Mesenchymal stem cell (in vitro differentiated cells and primary cell): ENCODE results near the gene DRC7.
"Not testable (repeated sequence)": the region's sequence is repeated elsewhere in the genome, so short reads cannot be mapped to it uniquely, and the experiment has no call there.

Experiments used
- DNase-seq: peaks from one replicate; pipeline ENCODE4 v3.0.0-alpha.2; 2013
- H2AFZ ChIP-seq: one replicate; pipeline ENCODE4 v1.6.1; 2013; ENCODE audit warnings: low read depth, mild to moderate bottlenecking, control low read depth, inconsistent platforms, low read length, moderate library complexity
- H2AK5ac ChIP-seq: 2 replicates; pipeline ENCODE4 v1.6.1; 2013; ENCODE audit warnings: low read length, moderate library complexity, mild to moderate bottlenecking, inconsistent platforms; ENCODE audit not compliant: severe bottlenecking
- H2BK120ac ChIP-seq: one replicate; pipeline ENCODE4 v1.6.1; 2013; ENCODE audit warnings: low read depth, mild to moderate bottlenecking, inconsistent platforms, low read length, moderate library complexity
- H2BK12ac ChIP-seq, 2 experiments: one replicate each; pipeline ENCODE4 v1.6.1; 2013; ENCODE audit warnings: inconsistent platforms in 2 of 2, low read length in 2 of 2, mild to moderate bottlenecking in 2 of 2, moderate library complexity in 2 of 2, control low read depth in 1 of 2
- H2BK15ac ChIP-seq: one replicate; pipeline ENCODE4 v1.6.1; 2013; ENCODE audit warnings: mild to moderate bottlenecking, low read depth, inconsistent platforms; ENCODE audit not compliant: poor library complexity, severe bottlenecking
- H2BK5ac ChIP-seq: 2 replicates; pipeline ENCODE4 v1.6.1; 2013; ENCODE audit warnings: low read depth, mild to moderate bottlenecking, low read length, control low read depth, inconsistent platforms; ENCODE audit not compliant: poor library complexity, severe bottlenecking
- H3K14ac ChIP-seq, 2 experiments: one replicate each; pipeline ENCODE4 v1.6.1; 2013; ENCODE audit warnings: inconsistent platforms in 2 of 2, low read length in 2 of 2, control low read depth in 1 of 2, mild to moderate bottlenecking in 1 of 2, moderate library complexity in 1 of 2
- H3K18ac ChIP-seq, 2 experiments: one replicate each; pipeline ENCODE4 v1.6.1; 2013; ENCODE audit warnings: inconsistent platforms in 2 of 2, low read length in 2 of 2, control low read depth in 1 of 2, low read depth in 1 of 2, mild to moderate bottlenecking in 1 of 2
- H3K23ac ChIP-seq, 2 experiments: one replicate each; pipeline ENCODE4 v1.6.1; 2013; ENCODE audit warnings: inconsistent platforms in 2 of 2, low read length in 2 of 2, mild to moderate bottlenecking in 2 of 2, moderate library complexity in 2 of 2, control low read depth in 1 of 2
- H3K27ac ChIP-seq: 2 replicates; pipeline ENCODE4 v1.5.1; 2013; ENCODE audit warnings: mild to moderate bottlenecking, moderate library complexity, low read length, control low read depth, inconsistent platforms; ENCODE audit not compliant: poor library complexity, severe bottlenecking
- H3K27me3 ChIP-seq, 2 experiments: 2 replicates each; pipeline versions ENCODE4 v1.6.1 to v1.7.0; 2013; ENCODE audit warnings: low read length in 2 of 2, mild to moderate bottlenecking in 2 of 2, moderate library complexity in 2 of 2, control low read depth in 1 of 2, inconsistent platforms in 1 of 2; ENCODE audit not compliant: control insufficient read depth in 1 of 2, insufficient read depth in 1 of 2
- H3K36me3 ChIP-seq, 2 experiments: 2 replicates each; pipeline versions ENCODE4 v1.6.1 to v1.7.0; 2013; ENCODE audit warnings: low read length in 2 of 2, control low read depth in 1 of 2, inconsistent platforms in 1 of 2, low read depth in 1 of 2, mild to moderate bottlenecking in 1 of 2; ENCODE audit not compliant: insufficient read depth in 2 of 2, control insufficient read depth in 1 of 2
- H3K4ac ChIP-seq, 2 experiments: one replicate each; pipeline ENCODE4 v1.6.1; 2013; ENCODE audit warnings: inconsistent platforms in 2 of 2, low read length in 2 of 2, mild to moderate bottlenecking in 2 of 2, moderate library complexity in 2 of 2, control low read depth in 1 of 2, low read depth in 1 of 2
- H3K4me1 ChIP-seq: 2 replicates; pipeline ENCODE4 v1.6.1; 2013; ENCODE audit warnings: low read depth, low read length, control low read depth; ENCODE audit not compliant: control insufficient read depth, insufficient read depth
- H3K4me2 ChIP-seq: 2 replicates; pipeline ENCODE4 v1.6.1; 2013; ENCODE audit warnings: low read length, mild to moderate bottlenecking, inconsistent platforms; ENCODE audit not compliant: poor library complexity, severe bottlenecking
- H3K4me3 ChIP-seq, 2 experiments: 2 replicates each; pipeline versions ENCODE4 v1.5.1 to v1.7.0; 2013; ENCODE audit warnings: low read length in 2 of 2, mild to moderate bottlenecking in 2 of 2, control low read depth in 1 of 2, low read depth in 1 of 2; ENCODE audit not compliant: insufficient read depth in 1 of 2
- H3K79me1 ChIP-seq: replicated peaks from 2 replicates; pipeline ENCODE4 v1.6.1; 2013; ENCODE audit warnings: mild to moderate bottlenecking, control low read depth, low read length, inconsistent platforms; ENCODE audit not compliant: poor library complexity, severe bottlenecking
- H3K9ac ChIP-seq: 2 replicates; pipeline ENCODE4 v1.7.0; 2013; ENCODE audit warnings: mild to moderate bottlenecking, low read length, moderate library complexity
- H3K9me3 ChIP-seq: 2 replicates; pipeline ENCODE4 v1.7.0; 2013; ENCODE audit warnings: mild to moderate bottlenecking, low read length; ENCODE audit not compliant: control insufficient read depth
- H4K8ac ChIP-seq: one replicate; pipeline ENCODE4 v1.6.1; 2013; ENCODE audit warnings: inconsistent platforms, mild to moderate bottlenecking, low read length, moderate library complexity
- H4K91ac ChIP-seq: one replicate; pipeline ENCODE4 v1.6.1; 2013; ENCODE audit warnings: mild to moderate bottlenecking, low read length, inconsistent platforms
- WGBS: methylation state at CpG from one replicate; pipeline ENCODE4 v1.1.7; 2013; ENCODE audit warnings: mixed read lengths; 5-methylcytosine and 5-hydroxymethylcytosine counted together

DRC7 gene

DNA sequence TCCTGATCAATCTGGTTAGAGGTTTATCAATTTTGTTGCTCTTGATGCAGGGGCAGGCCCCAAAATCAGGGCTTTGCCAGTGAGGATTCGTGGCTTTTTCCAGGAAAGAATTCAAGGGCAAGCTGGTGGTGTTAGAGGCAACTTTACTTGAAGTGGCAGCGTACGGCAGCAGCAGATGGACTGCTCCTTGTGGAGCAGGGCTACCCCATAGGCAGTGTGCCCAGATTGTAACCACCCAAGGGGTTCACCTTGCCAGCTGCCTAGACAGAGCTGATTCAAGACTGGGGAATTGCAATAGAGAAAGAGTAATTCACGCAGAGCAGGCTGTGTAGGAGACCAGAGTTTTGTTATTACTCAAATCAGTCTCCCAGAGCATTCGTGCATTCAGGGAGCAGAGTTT lies 16.7 kb downstream of the DRC7 start:
- Histone ChIP-seq H3K36me3 (no peaks in the 10 kb centered on the region), H3K4ac (no peak overlapping the region), H3K27ac (no peak overlapping the region), H2BK5ac (no peak overlapping the region), H4K91ac (no peak overlapping the region), H3K9me3 (no peaks in the 10 kb centered on the region), H2BK15ac (no peak overlapping the region), H2BK12ac (no peak overlapping the region), H3K9ac (no peak overlapping the region), H3K4me2 (no peak overlapping the region), H2BK120ac (no peak overlapping the region), H2AFZ (no peak overlapping the region), H2AK5ac (no peak overlapping the region), H3K18ac (no peak overlapping the region), H3K79me1 (no peaks in the 10 kb centered on the region), H4K8ac (no peak overlapping the region), H3K4me3 (no peak overlapping the region), H3K23ac (no peak overlapping the region), H3K4me1 (no peaks in the 10 kb centered on the region), H3K14ac (no peak overlapping the region), H3K27me3 (peaks cover 30 to 60% of the 10 kb centered on the region in 2 experiments)
- DNase-seq = no peak
- 85% methylated on average over 5 of the region's 5 CpGs for WGBS

DNA sequence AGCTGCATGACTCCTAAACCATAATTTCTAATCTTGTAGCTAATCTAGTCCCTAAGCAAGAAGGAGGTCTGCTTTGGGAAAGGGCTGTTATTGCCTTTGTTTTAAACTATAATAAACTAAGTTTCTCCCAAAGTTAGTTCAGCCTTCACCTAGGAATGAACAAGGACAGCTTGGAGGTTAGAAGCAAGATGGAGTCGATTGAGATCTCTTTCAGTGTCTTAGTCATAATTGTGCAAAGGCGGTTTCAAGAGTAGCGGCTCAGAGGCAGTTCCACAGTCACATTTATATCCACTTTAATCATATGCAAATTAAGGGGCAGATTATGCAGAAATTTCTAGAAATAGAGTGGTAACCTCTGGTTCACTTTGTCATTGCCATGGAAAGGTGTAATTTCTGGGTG lies 17.4 kb downstream of the DRC7 start:
- no peak overlapping the region for H2BK120ac ChIP-seq
- no peak overlapping the region for H3K9ac ChIP-seq
- H2BK12ac ChIP-seq = no peak overlapping the region
- WGBS = no CpG with 5 or more reads among the region's 3 CpGs
- DNase-seq = no peak
- H2AFZ ChIP-seq = no peak overlapping the region
- H3K4me1 ChIP-seq = no peaks in the 10 kb centered on the region
- H3K4ac ChIP-seq = no peak overlapping the region
- H3K23ac ChIP-seq = no peak overlapping the region
- no peak overlapping the region for H3K18ac ChIP-seq
- no peak overlapping the region for H3K14ac ChIP-seq
- no peaks in the 10 kb centered on the region for H3K79me1 ChIP-seq
- H4K91ac ChIP-seq = no peak overlapping the region
- H2BK5ac ChIP-seq = no peak overlapping the region
- no peaks in the 10 kb centered on the region for H3K9me3 ChIP-seq
- H3K4me3 ChIP-seq = no peak overlapping the region
- H2AK5ac ChIP-seq = no peak overlapping the region
- no peak overlapping the region for H3K27ac ChIP-seq
- H4K8ac ChIP-seq = no peak overlapping the region
- H3K4me2 ChIP-seq = no peak overlapping the region
- no peaks in the 10 kb centered on the region for H3K36me3 ChIP-seq
- H2BK15ac ChIP-seq = no peak overlapping the region
- peaks cover 29 to 63% of the 10 kb centered on the region in 2 experiments for H3K27me3 ChIP-seq

DNA sequence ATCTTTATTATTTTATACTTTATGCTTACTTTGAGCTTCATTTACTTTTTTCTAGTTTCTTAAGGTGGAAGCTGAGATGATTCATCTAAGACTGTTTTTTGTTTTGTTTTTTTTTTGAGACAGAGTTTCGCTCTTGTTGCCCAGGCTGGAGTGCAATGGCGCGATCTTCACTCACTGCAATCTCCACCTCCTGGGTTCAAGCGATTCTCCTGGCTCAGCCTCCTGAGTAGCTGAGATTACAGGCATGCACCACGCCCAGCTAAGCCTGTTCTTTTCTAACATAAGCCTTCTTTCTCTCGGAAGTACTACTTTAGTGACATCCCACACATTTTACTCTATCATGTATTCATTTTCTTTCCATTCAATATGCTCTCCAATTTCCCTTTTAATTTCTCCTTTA lies 18.0 kb downstream of the DRC7 start:
- not testable (repeated sequence) for H2BK5ac ChIP-seq, H2BK120ac ChIP-seq, H3K23ac ChIP-seq, H3K27ac ChIP-seq, H3K36me3 ChIP-seq, H2BK12ac ChIP-seq, H3K9ac ChIP-seq, H3K14ac ChIP-seq, H3K4me2 ChIP-seq, H3K4me1 ChIP-seq, H3K18ac ChIP-seq, H2AK5ac ChIP-seq, H3K9me3 ChIP-seq, H2AFZ ChIP-seq, H4K91ac ChIP-seq, H3K4ac ChIP-seq, DNase-seq, H3K79me1 ChIP-seq, H2BK15ac ChIP-seq, H3K4me3 ChIP-seq, H4K8ac ChIP-seq
- WGBS = 73% methylated on average over 6 of the region's 6 CpGs
- peaks cover 24 to 60% of the 10 kb centered on the region in 2 experiments for H3K27me3 ChIP-seq

DNA sequence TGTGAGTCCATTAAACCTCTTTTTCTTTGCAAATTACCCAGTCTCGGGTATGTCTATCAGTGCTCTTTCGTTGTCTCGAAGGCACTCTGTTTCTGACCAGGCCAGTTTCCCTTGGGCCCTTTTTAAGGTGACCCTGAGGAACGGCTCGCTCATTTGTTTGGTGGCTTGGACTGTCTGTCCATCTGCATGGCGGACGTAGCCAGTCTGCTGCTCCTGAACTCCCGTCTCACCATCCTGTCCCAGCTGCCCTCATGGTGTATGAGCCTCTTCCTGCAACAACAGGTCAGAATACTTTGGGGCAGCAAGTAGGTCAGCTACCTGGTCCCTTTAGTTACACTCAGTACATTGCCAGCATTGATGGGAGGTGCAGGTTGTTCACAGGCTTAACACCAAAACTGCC lies 19.0 kb downstream of the DRC7 start:
- Histone ChIP-seq H4K91ac (no peak overlapping the region), H3K9me3 (no peaks in the 10 kb centered on the region), H3K4me3 (no peak overlapping the region), H3K79me1 (no peaks in the 10 kb centered on the region), H3K4me2 (no peak overlapping the region), H3K27me3 (peaks cover 23 to 68% of the 10 kb centered on the region in 2 experiments), H2AFZ (no peak overlapping the region), H3K4ac (no peak overlapping the region), H3K4me1 (no peaks in the 10 kb centered on the region), H3K9ac (no peak overlapping the region), H3K23ac (no peak overlapping the region), H2BK15ac (no peak overlapping the region), H3K36me3 (no peaks in the 10 kb centered on the region), H2BK120ac (no peak overlapping the region), H2AK5ac (no peak overlapping the region), H2BK12ac (no peak overlapping the region), H3K14ac (no peak overlapping the region), H3K27ac (no peak overlapping the region), H2BK5ac (no peak overlapping the region), H4K8ac (peak overlapping the region; percentile 3), H3K18ac (no peak overlapping the region)
- DNase-seq = no peak
- WGBS = 89% methylated on average over 8 of the region's 8 CpGs
